Measurements from ENCODE around the gene ORC6. TPM values are rescaled to one million over a fixed set of nuclear protein-coding genes. Genes with fewer than 3 reads are reported as not detected.

ORC6 gene
- total RNA-seq, 1 experiment from 2014 or later, result 76.1 TPM

DNA sequence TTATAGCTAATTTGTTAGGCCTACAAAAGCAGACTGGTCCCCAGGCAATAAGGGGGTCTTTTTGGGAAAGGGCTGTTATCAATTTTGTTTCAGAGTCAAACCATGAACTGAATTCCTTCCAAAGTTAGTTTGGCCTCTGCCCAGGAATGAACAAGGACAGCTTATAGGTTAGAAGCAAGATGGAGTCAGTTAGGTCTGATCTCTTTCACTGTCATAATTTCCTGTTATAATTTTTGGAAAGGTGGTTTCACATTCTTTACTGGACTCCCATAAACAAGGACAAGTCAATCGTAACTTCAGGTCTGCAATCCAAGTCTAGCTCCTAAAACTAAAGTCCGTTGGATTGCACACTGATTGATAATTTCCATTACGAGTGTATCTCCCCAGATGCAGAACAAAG lies 38.2 kb upstream of the ORC6 start (continued):
- TF ChIP-seq, protein P1, sequence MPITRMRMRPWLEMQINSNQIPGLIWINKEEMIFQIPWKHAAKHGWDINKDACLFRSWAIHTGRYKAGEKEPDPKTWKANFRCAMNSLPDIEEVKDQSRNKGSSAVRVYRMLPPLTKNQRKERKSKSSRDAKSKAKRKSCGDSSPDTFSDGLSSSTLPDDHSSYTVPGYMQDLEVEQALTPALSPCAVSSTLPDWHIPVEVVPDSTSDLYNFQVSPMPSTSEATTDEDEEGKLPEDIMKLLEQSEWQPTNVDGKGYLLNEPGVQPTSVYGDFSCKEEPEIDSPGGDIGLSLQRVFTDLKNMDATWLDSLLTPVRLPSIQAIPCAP (CRISPR knock-in tag; IDR thresholded peaks at IDR 0.05), result no peak
- TF ChIP-seq PRDM15 (CRISPR knock-in tag; IDR thresholded peaks at IDR 0.05) (no peak), GABPB1 (CRISPR knock-in tag; IDR thresholded peaks at IDR 0.05) (no peak), SMAD3 (CRISPR knock-in tag; IDR thresholded peaks at IDR 0.05; ENCODE audit: borderline replicate concordance) (no peak), RORB (CRISPR knock-in tag; IDR thresholded peaks at IDR 0.05) (no peak), ZNF232 (CRISPR knock-in tag; IDR thresholded peaks at IDR 0.05) (no peak), SP1 (CRISPR knock-in tag; conservative IDR thresholded peaks at IDR 0.05) (no peak), JUN (CRISPR knock-in tag; IDR thresholded peaks at IDR 0.05) (no peak), OVOL2 (CRISPR knock-in tag; IDR thresholded peaks at IDR 0.05; ENCODE audit: borderline replicate concordance) (no peak), CREM (CRISPR knock-in tag; IDR thresholded peaks at IDR 0.05) (no peak)
- TF ChIP-seq, protein P2, sequence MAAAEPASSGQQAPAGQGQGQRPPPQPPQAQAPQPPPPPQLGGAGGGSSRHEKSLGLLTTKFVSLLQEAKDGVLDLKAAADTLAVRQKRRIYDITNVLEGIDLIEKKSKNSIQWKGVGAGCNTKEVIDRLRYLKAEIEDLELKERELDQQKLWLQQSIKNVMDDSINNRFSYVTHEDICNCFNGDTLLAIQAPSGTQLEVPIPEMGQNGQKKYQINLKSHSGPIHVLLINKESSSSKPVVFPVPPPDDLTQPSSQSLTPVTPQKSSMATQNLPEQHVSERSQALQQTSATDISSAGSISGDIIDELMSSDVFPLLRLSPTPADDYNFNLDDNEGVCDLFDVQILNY (CRISPR knock-in tag; IDR thresholded peaks at IDR 0.05), result no peak
- TF ChIP-seq, protein P3, sequence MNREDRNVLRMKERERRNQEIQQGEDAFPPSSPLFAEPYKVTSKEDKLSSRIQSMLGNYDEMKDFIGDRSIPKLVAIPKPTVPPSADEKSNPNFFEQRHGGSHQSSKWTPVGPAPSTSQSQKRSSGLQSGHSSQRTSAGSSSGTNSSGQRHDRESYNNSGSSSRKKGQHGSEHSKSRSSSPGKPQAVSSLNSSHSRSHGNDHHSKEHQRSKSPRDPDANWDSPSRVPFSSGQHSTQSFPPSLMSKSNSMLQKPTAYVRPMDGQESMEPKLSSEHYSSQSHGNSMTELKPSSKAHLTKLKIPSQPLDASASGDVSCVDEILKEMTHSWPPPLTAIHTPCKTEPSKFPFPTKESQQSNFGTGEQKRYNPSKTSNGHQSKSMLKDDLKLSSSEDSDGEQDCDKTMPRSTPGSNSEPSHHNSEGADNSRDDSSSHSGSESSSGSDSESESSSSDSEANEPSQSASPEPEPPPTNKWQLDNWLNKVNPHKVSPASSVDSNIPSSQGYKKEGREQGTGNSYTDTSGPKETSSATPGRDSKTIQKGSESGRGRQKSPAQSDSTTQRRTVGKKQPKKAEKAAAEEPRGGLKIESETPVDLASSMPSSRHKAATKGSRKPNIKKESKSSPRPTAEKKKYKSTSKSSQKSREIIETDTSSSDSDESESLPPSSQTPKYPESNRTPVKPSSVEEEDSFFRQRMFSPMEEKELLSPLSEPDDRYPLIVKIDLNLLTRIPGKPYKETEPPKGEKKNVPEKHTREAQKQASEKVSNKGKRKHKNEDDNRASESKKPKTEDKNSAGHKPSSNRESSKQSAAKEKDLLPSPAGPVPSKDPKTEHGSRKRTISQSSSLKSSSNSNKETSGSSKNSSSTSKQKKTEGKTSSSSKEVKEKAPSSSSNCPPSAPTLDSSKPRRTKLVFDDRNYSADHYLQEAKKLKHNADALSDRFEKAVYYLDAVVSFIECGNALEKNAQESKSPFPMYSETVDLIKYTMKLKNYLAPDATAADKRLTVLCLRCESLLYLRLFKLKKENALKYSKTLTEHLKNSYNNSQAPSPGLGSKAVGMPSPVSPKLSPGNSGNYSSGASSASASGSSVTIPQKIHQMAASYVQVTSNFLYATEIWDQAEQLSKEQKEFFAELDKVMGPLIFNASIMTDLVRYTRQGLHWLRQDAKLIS (CRISPR knock-in tag; IDR thresholded peaks at IDR 0.05; ENCODE audit: borderline replicate concordance), result no peak

GRCh38 chr16:46658925-46659324 lies 30.5 kb upstream of the ORC6 start:
- Mint-ChIP-seq H3K36me3 (peaks cover 36% of the 10 kb centered on the region), H3K27me3 (ENCODE audit: low read depth) (no peaks in the 10 kb centered on the region), H3K4me1 (no peaks in the 10 kb centered on the region), H3K9me3 (no peaks in the 10 kb centered on the region), H3K27ac (no peak overlapping the region), H3K4me3 (no peak overlapping the region)
- TF ChIP-seq ETV6 (CRISPR knock-in tag; IDR thresholded peaks at IDR 0.05) (no peak), CBFB (CRISPR knock-in tag; IDR thresholded peaks at IDR 0.05; ENCODE audit: low read depth) (no peak), SMAD3 (CRISPR knock-in tag; IDR thresholded peaks at IDR 0.05; ENCODE audit: borderline replicate concordance) (no peak), NR2C2 (CRISPR knock-in tag; IDR thresholded peaks at IDR 0.05) (no peak), SOX15 (CRISPR knock-in tag; IDR thresholded peaks at IDR 0.05) (no peak), ZBTB21 (CRISPR knock-in tag; IDR thresholded peaks at IDR 0.05; ENCODE audit: borderline replicate concordance) (no peak), ZNF263 (CRISPR knock-in tag; IDR thresholded peaks at IDR 0.05; ENCODE audit: low read depth) (no peak), FOXP1 (CRISPR knock-in tag; IDR thresholded peaks at IDR 0.05; ENCODE audit: borderline replicate concordance) (no peak), FOXK1 (CRISPR knock-in tag; IDR thresholded peaks at IDR 0.05) (no peak), ZNF416 (CRISPR knock-in tag; IDR thresholded peaks at IDR 0.05) (no peak)
- TF ChIP-seq, protein P4, sequence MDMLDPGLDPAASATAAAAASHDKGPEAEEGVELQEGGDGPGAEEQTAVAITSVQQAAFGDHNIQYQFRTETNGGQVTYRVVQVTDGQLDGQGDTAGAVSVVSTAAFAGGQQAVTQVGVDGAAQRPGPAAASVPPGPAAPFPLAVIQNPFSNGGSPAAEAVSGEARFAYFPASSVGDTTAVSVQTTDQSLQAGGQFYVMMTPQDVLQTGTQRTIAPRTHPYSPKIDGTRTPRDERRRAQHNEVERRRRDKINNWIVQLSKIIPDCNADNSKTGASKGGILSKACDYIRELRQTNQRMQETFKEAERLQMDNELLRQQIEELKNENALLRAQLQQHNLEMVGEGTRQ (CRISPR knock-in tag; IDR thresholded peaks at IDR 0.05), result no peak
- TF ChIP-seq, protein P3 (CRISPR knock-in tag; IDR thresholded peaks at IDR 0.05; ENCODE audit: borderline replicate concordance), result no peak
- CTCF ChIA-PET, result interaction anchor here (0.5 kb wide), 1 partner anchor 123 kb away, joined by 3 read pairs; no protein-coding TSS in a partner anchor
- POLR2A ChIA-PET, result no interaction called here
- ATAC-seq, result no peak
- no peak for DNase-seq (ENCODE audit: low spot score)
